Measurements from ENCODE around the gene ZNF460. TPM values are rescaled to one million over a fixed set of nuclear protein-coding genes. Genes with fewer than 3 reads are reported as not detected.

The ZNF460 gene
- total and polyA plus RNA-seq, 2 donors (not counting 1 experiment from before 2014, with no cell fraction given), result 8.4 to 90.5 TPM

GRCh38 chr19:57240311-57241090, 39.8 kb upstream of the ZNF460 start, which contains the start of gene ZNF805:
Gene ZNF805, plus strand, starts transcription at chr19:57240632. Its CDS starts 260 bp downstream, at chr19:57240892.
- Mint-ChIP-seq H3K27ac (peak within 1 kb of the TSS; percentile 94), H3K4me3 (peak within 1 kb of the TSS; percentile 95), H3K4me1 (peaks cover 33% of the 10 kb centered on the region), H3K27me3 (no peaks in the 10 kb centered on the region), H3K9me3 (ENCODE audit: insufficient read depth) (no peaks in the 10 kb centered on the region)
- TF ChIP-seq EZH2 (IDR thresholded peaks at IDR 0.05; ENCODE audit: borderline replicate concordance, insufficient read depth, low read depth, low read length, poor library complexity, severe bottlenecking) (no peak), CTCF (IDR thresholded peaks at IDR 0.05) (no peak)
- peaks cover 2 to 11% of the 10 kb centered on the region in 2 experiments for H3K36me3 ChIP-seq (replicated peaks in 1 of 2; ENCODE audit: control extremely low read depth in 1 of 2, control insufficient read depth in 1 of 2, extremely low read depth in 1 of 2, insufficient read depth in 2 of 2, low read length in 1 of 2)
- H3K9ac ChIP-seq (ENCODE audit: low read length), result peak within 1 kb of the TSS; percentile 96
- peak; percentile 97 for DNase-seq
- H4K20me1 ChIP-seq (ENCODE audit: control insufficient read depth, insufficient read depth, low read length, poor library complexity, severe bottlenecking), result peaks cover 5% of the 10 kb centered on the region
- no peaks in the 10 kb centered on the region for H3K27me3 ChIP-seq (replicated peaks in 1 of 4; ENCODE audit: control extremely low read depth in 1 of 4, control insufficient read depth in 3 of 4, insufficient read depth in 4 of 4, low read length in 3 of 4)
- intact Hi-C loops (cut with micrococcal nuclease), result loop anchor here (1.0 to 5.0 kb wide), 8 partner anchors 40 to 570 kb away; partner anchors contain the start of genes TRAPPC2B, ZNF17, ZNF304 and ZNF460
- POLR2A ChIA-PET, result interaction anchor here (0.6 to 1.5 kb wide), 4 partner anchors 39 to 148 kb away, joined by 3 to 7 read pairs (median 5); partner anchors contain the start of gene ZNF460
- peaks cover 40% of the 10 kb centered on the region for H3K79me2 ChIP-seq (ENCODE audit: control insufficient read depth, insufficient read depth, low read length)
- H2AFZ ChIP-seq (ENCODE audit: insufficient read depth, low read depth, low read length, poor library complexity, severe bottlenecking), result peak within 1 kb of the TSS; percentile 100
- WGBS (ENCODE audit: insufficient coverage), result under 1% methylated on average over 58 of the region's 61 CpGs
- peaks cover 19 to 20% of the 10 kb centered on the region in 2 donors for H3K4me1 ChIP-seq (ENCODE audit: control insufficient read depth in 2 of 2, insufficient read depth in 2 of 2, low read length in 2 of 2)
- no peaks in the 10 kb centered on the region for H3K9me3 ChIP-seq (ENCODE audit: control extremely low read depth in 1 of 3, control insufficient read depth in 2 of 3, insufficient read depth in 1 of 3, low read length in 2 of 3)
- CTCF ChIA-PET, result no interaction called here
- peak; percentile 93 for ATAC-seq (ENCODE audit: low read depth)
- H3K4me2 ChIP-seq (replicated peaks; ENCODE audit: low read depth, low read length, poor library complexity, severe bottlenecking), result peak within 1 kb of the TSS; percentile 99
- H3K4me3 ChIP-seq (ENCODE audit: control extremely low read depth in 1 of 5, extremely low read depth in 1 of 5, insufficient read depth in 1 of 5, low read depth in 2 of 5, low read length in 4 of 5), result peak within 1 kb of the TSS; percentile 64 to 99 (median 94)
- H3K27ac ChIP-seq (ENCODE audit: low read length in 2 of 2), result peak within 1 kb of the TSS; percentile 77 to 86

- 38% methylated on average over 6 of the region's 7 CpGs for WGBS (ENCODE audit: insufficient coverage)
- Histone ChIP-seq H3K27ac (ENCODE audit: low read length in 2 of 2) (peak overlapping the region; percentile 77 to 86), H3K9me3 (ENCODE audit: control extremely low read depth in 1 of 3, control insufficient read depth in 2 of 3, insufficient read depth in 1 of 3, low read length in 2 of 3) (no peaks in the 10 kb centered on the region), H3K27me3 (replicated peaks in 1 of 4; ENCODE audit: control extremely low read depth in 1 of 4, control insufficient read depth in 3 of 4, insufficient read depth in 4 of 4, low read length in 3 of 4) (no peaks in the 10 kb centered on the region), H3K4me3 (ENCODE audit: control extremely low read depth in 1 of 5, extremely low read depth in 1 of 5, insufficient read depth in 1 of 5, low read depth in 2 of 5, low read length in 4 of 5) (peak overlapping the region; percentile 64 to 99 (median 94)), H4K20me1 (ENCODE audit: control insufficient read depth, insufficient read depth, low read length, poor library complexity, severe bottlenecking) (peaks cover 5% of the 10 kb centered on the region), H2AFZ (ENCODE audit: insufficient read depth, low read depth, low read length, poor library complexity, severe bottlenecking) (peak overlapping the region; percentile 100), H3K36me3 (replicated peaks in 1 of 2; ENCODE audit: control extremely low read depth in 1 of 2, control insufficient read depth in 1 of 2, extremely low read depth in 1 of 2, insufficient read depth in 2 of 2, low read length in 1 of 2) (peaks cover 5 to 18% of the 10 kb centered on the region in 2 experiments), H3K79me2 (ENCODE audit: control insufficient read depth, insufficient read depth, low read length) (peaks cover 40% of the 10 kb centered on the region), H3K4me2 (replicated peaks; ENCODE audit: low read depth, low read length, poor library complexity, severe bottlenecking) (peak overlapping the region; percentile 99), H3K4me1 (ENCODE audit: control insufficient read depth in 2 of 2, insufficient read depth in 2 of 2, low read length in 2 of 2) (peaks cover 19 to 20% of the 10 kb centered on the region in 2 donors), H3K9ac (ENCODE audit: low read length) (peak overlapping the region; percentile 96)
- intact Hi-C loops (cut with micrococcal nuclease), result loop anchor here (2.0 to 5.0 kb wide), 2 partner anchors 441 to 570 kb away; partner anchors contain the start of genes ZNF551 and ZNF835
- no peak for ATAC-seq (ENCODE audit: low read depth)
- DNase-seq, result no peak
- CTCF ChIA-PET, result no interaction called here
- POLR2A ChIA-PET, result no interaction called here
- Mint-ChIP-seq H3K4me3 (peak overlapping the region; percentile 95), H3K4me1 (peaks cover 35% of the 10 kb centered on the region), H3K27ac (peak overlapping the region; percentile 94), H3K9me3 (ENCODE audit: insufficient read depth) (no peaks in the 10 kb centered on the region), H3K27me3 (no peaks in the 10 kb centered on the region)
- TF ChIP-seq EZH2 (IDR thresholded peaks at IDR 0.05; ENCODE audit: borderline replicate concordance, insufficient read depth, low read depth, low read length, poor library complexity, severe bottlenecking) (no peak), CTCF (IDR thresholded peaks at IDR 0.05) (no peak)
Measured at GRCh38 chr19:57241176-57241575, 39.1 kb upstream of the ZNF460 start.
